HepG2 (cell line): ENCODE data around the gene PIK3C2B. TPM values are rescaled to one million over a fixed set of nuclear protein-coding genes. Genes with fewer than 3 reads are reported as not detected.
A peak's percentile ranks its signal among the peaks of the same experiment; 100 is the strongest.

ENCODE experiments used
- DNMT3B ChIP-seq: conservative IDR thresholded peaks from 2 replicates; pipeline ENCODE4 v1.6.1; 2016; ENCODE audit warnings: missing biosample characterization, control low read depth
- ELF1 ChIP-seq: sonication (generic); formaldehyde crosslinking; IDR thresholded peaks from 2 replicates; pipeline ENCODE4 v1.4.0; 2020; ENCODE audit warnings: missing genetic modification reagents
- ESRRA ChIP-seq: sonication (generic); formaldehyde crosslinking; IDR thresholded peaks from 2 replicates; pipeline ENCODE4 v1.5.1; 2020; ENCODE audit warnings: mild to moderate bottlenecking, low read depth, missing genetic modification reagents
- HDAC1 ChIP-seq: sonication (generic); formaldehyde crosslinking; IDR thresholded peaks from 2 replicates; pipeline ENCODE4 v1.5.1; 2020; ENCODE audit warnings: mild to moderate bottlenecking, missing genetic modification reagents
- KDM3A ChIP-seq: IDR thresholded peaks from 2 replicates; pipeline ENCODE4 v1.6.1; 2018; ENCODE audit warnings: low read depth, missing compliant biosample characterization
- NFE2L1 ChIP-seq: sonication (generic); formaldehyde crosslinking; IDR thresholded peaks from 2 replicates; pipeline ENCODE4 v1.4.0; 2020; ENCODE audit warnings: missing genetic modification reagents, mild to moderate bottlenecking, borderline replicate concordance
- NFKB2 ChIP-seq: sonication (generic); formaldehyde crosslinking; IDR thresholded peaks from 2 replicates; pipeline ENCODE4 v1.4.0; 2020; ENCODE audit warnings: missing genetic modification reagents, borderline replicate concordance
- NFYC ChIP-seq: IDR thresholded peaks from 2 replicates; pipeline ENCODE4 v1.6.1; 2016; ENCODE audit warnings: missing genetic modification reagents, missing compliant biosample characterization
- NR3C1 ChIP-seq: sonication (generic); formaldehyde crosslinking; IDR thresholded peaks from 2 replicates; pipeline ENCODE4 v1.4.0; 2020; ENCODE audit warnings: missing genetic modification reagents
- PHF5A ChIP-seq: IDR thresholded peaks from one replicate; pipeline ENCODE4 v1.6.1; 2018; ENCODE audit warnings: low read depth, missing genetic modification reagents; ENCODE audit not compliant: unreplicated experiment
- RORA ChIP-seq: sonication (generic); formaldehyde crosslinking; IDR thresholded peaks from 2 replicates; pipeline ENCODE4 v1.5.0; 2020; ENCODE audit warnings: mild to moderate bottlenecking, missing genetic modification reagents, moderate library complexity
- SP1 ChIP-seq, 2 experiments: fragments of 450-650 bp in 1 of 2; sonication (generic) in 1 of 2; formaldehyde crosslinking in 1 of 2; IDR thresholded peaks; 2 replicates each; pipeline versions ENCODE4 v1.4.0 to v1.6.1; 2016 to 2020; ENCODE audit warnings: missing genetic modification reagents in 1 of 2
- TAF1 ChIP-seq: sonication (generic); formaldehyde crosslinking; IDR thresholded peaks from 2 replicates; pipeline ENCODE4 v1.4.0; 2020; ENCODE audit warnings: missing genetic modification reagents
- ZBTB4 ChIP-seq: sonication (generic); formaldehyde crosslinking; IDR thresholded peaks from 2 replicates; pipeline ENCODE4 v1.4.0; 2020; ENCODE audit warnings: missing genetic modification reagents, mild to moderate bottlenecking, borderline replicate concordance
- ZBTB7B ChIP-seq: sonication (generic); formaldehyde crosslinking; IDR thresholded peaks from 2 replicates; pipeline ENCODE4 v1.4.0; 2020; ENCODE audit warnings: missing genetic modification reagents
- ZNF136 ChIP-seq: sonication (generic); formaldehyde crosslinking; IDR thresholded peaks from 2 replicates; pipeline ENCODE4 v1.8.1; 2022; ENCODE audit warnings: low read depth, mild to moderate bottlenecking, moderate library complexity, missing genetic modification reagents
- ZNF20 ChIP-seq: sonication (generic); formaldehyde crosslinking; IDR thresholded peaks from 2 replicates; pipeline ENCODE4 v1.4.0; 2020; ENCODE audit warnings: mild to moderate bottlenecking, moderate library complexity, missing genetic modification reagents
- ZNF331 ChIP-seq: sonication (generic); formaldehyde crosslinking; IDR thresholded peaks from 2 replicates; pipeline ENCODE4 v1.4.0; 2020; ENCODE audit warnings: missing genetic modification reagents
- ZNF354B ChIP-seq: sonication (generic); formaldehyde crosslinking; IDR thresholded peaks from 2 replicates; pipeline ENCODE4 v1.8.0; 2022; ENCODE audit warnings: mild to moderate bottlenecking, missing genetic modification reagents
- ZNF558 ChIP-seq: sonication (generic); formaldehyde crosslinking; IDR thresholded peaks from 2 replicates; pipeline ENCODE4 v1.9.0; 2022; ENCODE audit warnings: mild to moderate bottlenecking, missing genetic modification reagents, borderline replicate concordance
- ZNF589 ChIP-seq: sonication (generic); formaldehyde crosslinking; conservative IDR thresholded peaks from 2 replicates; pipeline ENCODE4 v1.8.0; 2022; ENCODE audit warnings: mild to moderate bottlenecking, moderate library complexity, missing genetic modification reagents
- ZNF703 ChIP-seq: sonication (generic); formaldehyde crosslinking; IDR thresholded peaks from 2 replicates; pipeline ENCODE4 v1.5.1; 2020; ENCODE audit warnings: missing genetic modification reagents, mild to moderate bottlenecking, moderate library complexity, borderline replicate concordance
- ZSCAN25 ChIP-seq: sonication (generic); formaldehyde crosslinking; IDR thresholded peaks from 2 replicates; pipeline ENCODE4 v1.8.0; 2022; ENCODE audit warnings: mild to moderate bottlenecking, missing genetic modification reagents
- ZSCAN31 ChIP-seq: sonication (generic); formaldehyde crosslinking; IDR thresholded peaks from 2 replicates; pipeline ENCODE4 v1.5.0; 2020; ENCODE audit warnings: low read depth, mild to moderate bottlenecking, missing genetic modification reagents
- polyA plus RNA-seq, 8 experiments: library from polyadenylated mRNA; depleted of rRNA in 3 of 8; stranded (reverse) in 7 of 8; unstranded in 1 of 8; fragments of >200 nt; fragmentation: Illumina TruSeq in 4 of 8; extraction: Trizol in 4 of 8; gene quantifications; 2 replicates each; pipeline versions ENCODE4 v1.2.1 to v1.2.3, GENCODE V29; 2011 to 2016; ENCODE audit warnings: low read depth in 4 of 8, missing spikeins in 1 of 8, mixed read lengths in 1 of 8; ENCODE audit not compliant: insufficient read depth in 1 of 8
- total RNA-seq, 5 experiments: library from RNA; depleted of rRNA; stranded (reverse); fragments of >200 nt; fragmentation: Illumina TruSeq; extraction: Trizol; gene quantifications; 2 replicates each; pipeline ENCODE4 v1.2.3, GENCODE V29; 2016; ENCODE audit warnings: low read depth in 1 of 5
- TF ChIP-seq, protein P1 (sequence below): sonication (generic); formaldehyde crosslinking; IDR thresholded peaks from 2 replicates; pipeline ENCODE4 v1.4.0; 2020; ENCODE audit warnings: missing genetic modification reagents, borderline replicate concordance
- TF ChIP-seq, protein P2 (sequence below): sonication (generic); formaldehyde crosslinking; IDR thresholded peaks from 2 replicates; pipeline ENCODE4 v1.8.1; 2023; ENCODE audit warnings: mild to moderate bottlenecking, missing genetic modification reagents, borderline replicate concordance

Gene PIK3C2B
- total and polyA plus RNA-seq, 2 of the 13 experiments (the other 11 are each of a cell fraction or from before 2014, with no cell fraction given), result 3.4 to 4.5 TPM

GRCh38 chr1:204494281-204495077 is at the start of gene PIK3C2B (continued):
- 0 out of 2 replicates have a peak, but pooled peaks have one; percentile 48 for TF ChIP-seq ZBTB7B (CRISPR knock-in tag)
- TF ChIP-seq NR3C1, result no peak
- TF ChIP-seq ZNF354B, result peak; percentile 70; the same call in 1 of the 2 replicates
- TF ChIP-seq ZNF136 (CRISPR knock-in tag), result no peak
- no peak for TF ChIP-seq PHF5A (CRISPR knock-in tag)
- 0 out of 2 replicates have a peak, but pooled peaks have one; percentile 7 for TF ChIP-seq ELF1 (CRISPR knock-in tag)
- peak; percentile 80 for TF ChIP-seq TAF1 (CRISPR knock-in tag)
- peak; percentile 50; the same call in 1 of the 2 replicates for TF ChIP-seq ZNF331 (CRISPR knock-in tag)
- TF ChIP-seq SP1 (IDR thresholded peaks at IDR 0.05), result no peak
- TF ChIP-seq SP1 (CRISPR knock-in tag; IDR thresholded peaks at IDR 0.05), result no peak
- peak; percentile 93 for TF ChIP-seq ZNF703
- TF ChIP-seq KDM3A (CRISPR knock-in tag), result peak; percentile 79
- TF ChIP-seq ZBTB4 (CRISPR knock-in tag), result 0 out of 2 replicates have a peak, but pooled peaks have one; percentile 9
- peak; percentile 87; the same call in 1 of the 2 replicates for TF ChIP-seq NFKB2 (CRISPR knock-in tag)
- 0 out of 2 replicates have a peak, but pooled peaks have one; percentile 63 for TF ChIP-seq ZNF589
- no peak; the same call in 1 of the 2 replicates for TF ChIP-seq ZNF558
- peak; percentile 87 for TF ChIP-seq ZSCAN31 (CRISPR knock-in tag)
- no peak for TF ChIP-seq RORA
- TF ChIP-seq, protein P1, sequence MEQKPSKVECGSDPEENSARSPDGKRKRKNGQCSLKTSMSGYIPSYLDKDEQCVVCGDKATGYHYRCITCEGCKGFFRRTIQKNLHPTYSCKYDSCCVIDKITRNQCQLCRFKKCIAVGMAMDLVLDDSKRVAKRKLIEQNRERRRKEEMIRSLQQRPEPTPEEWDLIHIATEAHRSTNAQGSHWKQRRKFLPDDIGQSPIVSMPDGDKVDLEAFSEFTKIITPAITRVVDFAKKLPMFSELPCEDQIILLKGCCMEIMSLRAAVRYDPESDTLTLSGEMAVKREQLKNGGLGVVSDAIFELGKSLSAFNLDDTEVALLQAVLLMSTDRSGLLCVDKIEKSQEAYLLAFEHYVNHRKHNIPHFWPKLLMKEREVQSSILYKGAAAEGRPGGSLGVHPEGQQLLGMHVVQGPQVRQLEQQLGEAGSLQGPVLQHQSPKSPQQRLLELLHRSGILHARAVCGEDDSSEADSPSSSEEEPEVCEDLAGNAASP (CRISPR knock-in tag), result peak; percentile 39
- TF ChIP-seq NFYC, result no peak
- TF ChIP-seq, protein P2, sequence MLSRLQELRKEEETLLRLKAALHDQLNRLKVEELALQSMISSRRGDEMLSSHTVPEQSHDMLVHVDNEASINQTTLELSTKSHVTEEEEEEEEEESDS, result no peak
- TF ChIP-seq ESRRA (CRISPR knock-in tag), result peak; percentile 37; the same call in 1 of the 2 replicates
- TF ChIP-seq ZNF20 (CRISPR knock-in tag), result 0 out of 2 replicates have a peak, but pooled peaks have one; percentile 17
- TF ChIP-seq DNMT3B, result no peak
- no peak for TF ChIP-seq NFE2L1 (CRISPR knock-in tag)
- peak; percentile 80 for TF ChIP-seq HDAC1 (CRISPR knock-in tag)
- peak; percentile 95 for TF ChIP-seq ZSCAN25 (CRISPR knock-in tag)
